Stomach (tissue), 4 donors: Measurements from ENCODE around the gene ZDHHC17.

Source experiments
- CTCF ChIP-seq, 7 experiments: fragments of 450-650 bp in 4 of 7; fragments of 200-600 bp in 3 of 7; sonication (generic) in 3 of 7; IDR thresholded peaks; one replicate each; pipeline ENCODE4 v1.5.1; 2016 to 2019; ENCODE audit warnings: antibody characterized with exemption in 7 of 7, control low read depth in 2 of 7, mild to moderate bottlenecking in 1 of 7
- POLR2A ChIP-seq, 4 donors: fragments of 450-650 bp; IDR thresholded peaks; one replicate each; pipeline ENCODE4 v1.6.1; 2016; ENCODE audit warnings: antibody characterized with exemption in 4 of 4, control low read depth in 2 of 4, mild to moderate bottlenecking in 1 of 4, moderate library complexity in 1 of 4

- no peak for TF ChIP-seq CTCF (IDR thresholded peaks at IDR 0.05)
- TF ChIP-seq POLR2A (IDR thresholded peaks at IDR 0.05): no peak
Measured at GRCh38 chr12:76762601-76762980, 1.3 kb upstream of the ZDHHC17 start.
